Activated CD8-positive, alpha-beta memory T cell treated with anti-CD3 and anti-CD28 coated beads for 48 hours (primary cell): ENCODE data around the gene CD44.

ENCODE experiments used
- DNase-seq, 3 experiments: peaks; one replicate each; pipeline ENCODE4 v3.0.0-alpha.2; 2020; ENCODE audit warnings: low read depth in 2 of 3, low spot score in 2 of 3

Gene CD44

DNA sequence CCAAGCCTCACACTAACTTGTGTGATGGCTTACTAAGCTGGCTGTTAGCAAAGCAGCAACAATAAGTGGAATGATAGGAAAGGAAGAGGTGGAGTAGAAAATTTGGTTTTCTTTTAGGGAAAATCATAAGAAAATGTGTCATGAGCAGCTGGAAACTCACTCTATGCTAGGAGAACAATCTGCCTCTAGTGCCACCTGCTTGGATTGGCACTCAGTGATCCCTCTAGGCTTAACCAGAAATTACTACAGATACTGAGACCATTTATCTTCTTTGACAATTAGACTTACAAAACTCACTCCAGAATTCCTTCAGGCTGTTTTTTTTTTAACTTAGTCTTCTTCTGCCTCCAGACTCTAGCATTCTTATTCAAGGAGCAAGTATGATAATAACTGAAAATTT lies 117.3 kb downstream of the CD44 start:
- DNase-seq, result no peak

DNA sequence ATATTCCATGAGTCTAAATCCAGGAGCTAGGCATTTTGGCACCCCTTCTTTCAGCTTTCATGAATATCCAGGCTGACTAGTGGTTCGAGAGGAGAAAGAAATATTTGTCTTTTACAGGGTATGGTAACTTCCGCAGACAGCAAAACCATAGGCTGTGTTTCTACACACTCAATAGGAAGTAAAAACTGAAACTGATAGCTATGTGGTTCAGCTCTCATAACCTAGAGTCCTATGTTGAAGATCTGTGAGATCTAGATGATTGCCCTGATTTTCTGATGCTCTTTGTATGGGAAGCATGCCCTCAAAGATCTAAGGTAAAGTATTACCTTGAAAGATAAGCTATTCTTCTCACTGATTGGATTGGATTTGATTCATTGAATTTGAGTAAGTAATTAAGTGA lies 118.3 kb downstream of the CD44 start:
- DNase-seq, result no peak

DNA sequence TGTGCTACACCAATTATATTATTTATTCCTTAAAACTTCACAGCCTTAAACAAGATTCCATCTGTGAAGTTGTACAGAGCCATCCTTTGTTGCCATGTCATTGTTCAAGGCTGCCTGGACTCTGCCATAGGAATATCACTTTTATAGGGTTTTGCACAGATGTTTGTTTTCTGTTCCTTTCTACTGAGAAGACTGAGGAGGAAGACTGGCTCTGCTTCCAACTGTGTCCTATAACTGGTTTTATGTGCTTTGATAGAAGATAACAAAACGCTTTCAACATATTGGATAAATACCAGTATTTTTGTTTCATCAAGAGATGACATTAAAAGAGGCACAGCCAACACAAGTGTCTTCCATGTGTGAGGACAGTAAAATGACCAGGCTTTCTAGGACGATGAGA lies 120.6 kb downstream of the CD44 start:
- DNase-seq, result no peak

DNA sequence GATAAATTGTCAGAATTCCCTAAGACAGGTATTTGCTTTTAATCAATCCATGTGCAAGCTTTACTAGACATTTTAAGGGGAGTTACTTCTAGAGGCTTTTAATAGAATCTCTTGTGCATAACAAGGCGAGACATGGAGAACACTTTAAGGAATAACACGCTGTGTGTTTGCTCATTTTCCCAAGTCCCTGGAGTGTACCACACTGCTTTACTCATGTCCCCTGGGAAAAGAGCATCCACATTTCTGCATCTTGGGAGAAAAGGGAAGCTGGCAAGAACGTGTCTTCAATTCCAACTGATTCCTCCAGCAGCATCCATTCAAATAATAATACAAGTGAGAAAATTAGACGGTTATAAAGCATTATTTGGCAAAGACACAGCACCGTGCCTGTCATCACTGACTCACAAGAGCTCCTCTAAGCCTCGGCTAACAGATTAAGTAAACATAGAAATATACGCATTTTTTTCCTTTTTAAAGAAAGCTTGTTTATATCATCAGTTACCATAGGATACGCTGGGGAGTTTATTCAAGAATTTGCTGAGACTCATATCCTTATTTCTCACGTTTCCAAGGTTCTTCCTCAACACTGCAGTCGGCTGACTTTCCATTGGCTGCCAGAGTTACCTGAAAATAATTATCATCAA lies 121.5 kb downstream of the CD44 start:
- no peak for DNase-seq

DNA sequence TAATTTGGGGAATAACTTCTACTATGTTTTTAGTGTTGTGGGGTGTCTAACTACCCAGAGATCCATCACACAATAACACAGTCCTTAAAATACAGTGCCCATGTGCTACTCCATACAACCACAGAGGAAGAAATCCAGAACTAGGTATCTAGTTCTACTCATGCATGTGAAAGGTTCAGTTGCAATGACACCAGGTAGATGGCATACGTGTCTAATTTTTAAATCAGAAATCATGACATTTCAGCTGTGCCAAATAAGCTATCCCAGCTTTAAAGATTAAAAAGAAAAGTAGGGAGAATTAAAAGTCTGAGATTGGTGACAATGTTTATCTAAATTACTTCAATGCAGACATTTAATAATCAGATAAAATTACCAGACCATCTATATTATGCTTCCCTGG lies 122.2 kb downstream of the CD44 start:
- DNase-seq, result no peak

DNA sequence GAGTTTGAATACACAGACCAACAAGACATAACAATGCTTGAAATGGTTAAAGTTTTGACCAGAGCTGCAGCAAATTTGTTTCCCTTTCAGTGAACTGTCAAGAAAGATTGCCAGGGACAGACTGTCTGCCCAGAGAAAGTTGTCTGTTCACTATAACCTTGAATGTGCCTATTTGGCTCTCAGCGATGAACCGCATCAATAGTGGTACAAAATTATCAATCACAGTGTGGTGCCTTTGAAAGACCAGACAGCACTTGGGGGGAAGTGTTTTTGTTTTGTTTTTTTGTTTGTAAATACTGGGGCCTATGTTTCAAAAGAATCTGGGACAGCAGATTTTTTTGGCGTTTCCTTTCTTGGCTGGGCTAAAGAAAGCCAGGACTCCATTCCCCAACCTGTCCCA lies 123.1 kb downstream of the CD44 start:
- DNase-seq, result no peak

DNA sequence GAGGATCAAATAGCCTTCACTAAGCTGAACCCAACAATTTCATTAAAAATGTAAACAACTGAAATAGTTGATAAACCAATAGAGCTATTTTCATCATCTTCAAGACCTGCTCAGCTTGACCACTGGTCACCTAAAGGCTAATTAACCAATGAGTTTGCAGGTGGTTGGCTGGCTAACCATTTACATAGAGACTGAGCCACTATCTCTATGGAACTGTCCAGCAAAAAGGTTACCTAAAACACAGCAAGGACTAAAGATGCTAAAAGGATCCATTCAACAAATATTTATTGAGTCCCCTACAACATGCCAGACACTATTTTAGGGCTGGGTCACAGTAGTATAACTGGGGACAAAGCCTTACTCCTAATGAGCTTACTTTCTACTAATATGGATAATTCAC lies 123.8 kb downstream of the CD44 start:
- DNase-seq, result no peak

DNA sequence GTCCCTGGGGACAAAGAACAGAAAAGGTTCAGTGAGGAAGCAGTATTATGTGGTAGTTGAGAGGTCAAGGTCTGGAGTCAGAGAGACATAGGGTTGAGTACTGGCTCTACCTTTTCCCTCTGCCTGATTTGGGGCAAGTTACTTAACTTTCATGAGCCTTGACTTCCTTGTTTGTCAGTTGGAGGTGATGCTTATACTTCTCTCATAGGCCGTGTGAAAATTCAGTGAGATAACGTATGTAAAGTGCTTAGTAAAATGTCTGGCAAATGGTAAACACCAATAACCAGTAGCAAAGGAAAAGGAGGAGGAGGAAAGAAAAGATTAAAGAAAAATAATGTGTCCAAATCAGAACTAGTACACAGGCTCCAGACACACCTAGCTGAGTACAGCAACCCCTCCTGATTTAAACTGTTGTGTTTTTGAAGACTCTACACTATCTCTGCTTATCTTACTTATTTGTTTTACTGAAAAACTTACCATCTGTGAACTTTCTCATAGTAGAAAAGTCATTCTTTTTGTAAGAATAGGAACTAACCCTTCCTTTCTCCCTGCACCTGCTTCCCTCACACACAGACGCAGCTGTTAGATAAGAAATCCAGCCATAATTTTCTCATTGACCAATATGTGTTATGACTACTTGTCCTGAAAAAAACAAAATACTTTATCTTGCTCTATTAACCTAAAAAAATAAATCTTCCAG lies 126.9 kb downstream of the CD44 start:
- no peak for DNase-seq

DNA sequence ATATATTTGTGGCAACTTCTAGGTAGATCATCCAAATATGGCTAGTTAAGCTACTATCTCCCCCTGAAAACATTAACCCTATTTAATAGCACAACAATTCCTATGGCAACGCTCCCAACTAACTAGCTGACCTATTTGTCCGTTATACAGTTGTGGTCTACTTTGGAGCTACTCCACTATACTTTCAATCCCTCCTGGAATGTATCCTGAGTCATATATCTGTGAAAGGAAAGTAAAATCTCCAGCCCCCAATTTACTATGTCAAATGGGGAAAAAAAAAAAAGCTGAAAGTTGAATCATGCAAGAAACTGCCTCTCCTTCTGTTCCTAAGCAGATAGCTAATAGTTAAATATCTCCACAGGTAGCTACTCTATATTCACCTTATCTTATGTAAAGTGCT lies 128.5 kb downstream of the CD44 start:
- DNase-seq, result no peak

DNA sequence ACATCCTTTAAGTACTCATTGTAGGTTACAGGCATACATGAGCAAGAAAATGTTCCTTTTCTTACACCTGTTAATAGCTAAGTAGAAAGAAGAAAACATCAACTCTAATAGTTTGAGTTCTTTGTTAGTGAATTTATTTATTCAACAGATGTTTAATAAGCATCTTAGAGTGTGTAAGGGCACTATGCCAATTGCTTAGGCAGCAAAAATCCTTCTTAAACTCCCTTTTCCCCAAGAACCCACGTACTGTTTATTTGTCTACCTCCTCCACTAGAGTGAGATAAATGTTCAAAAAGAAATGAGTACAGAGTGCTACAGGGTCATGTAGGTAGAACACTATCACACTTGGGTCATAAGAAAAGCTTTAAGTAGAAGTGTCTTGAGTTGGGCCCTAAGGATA lies 131.4 kb downstream of the CD44 start:
- DNase-seq, result no peak

DNA sequence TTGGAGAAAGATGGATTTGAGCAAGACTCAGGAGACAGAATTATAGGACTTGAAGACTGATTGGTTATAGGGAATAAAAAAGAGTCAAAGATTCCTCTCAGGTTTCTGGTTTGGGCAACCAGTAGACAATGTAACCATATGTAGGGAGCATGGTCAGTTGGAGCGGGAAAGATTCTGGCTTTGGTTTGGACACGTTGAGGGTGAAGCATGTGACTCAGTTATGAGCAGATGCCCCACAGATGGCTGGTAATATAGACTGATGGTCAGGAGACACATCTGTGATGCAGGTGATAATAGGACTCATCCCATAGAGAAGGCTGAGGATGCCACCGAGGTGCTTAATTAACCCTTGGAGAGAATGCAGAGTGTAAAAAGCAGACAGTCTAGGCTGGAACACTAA lies 132.1 kb downstream of the CD44 start:
- DNase-seq, result no peak

DNA sequence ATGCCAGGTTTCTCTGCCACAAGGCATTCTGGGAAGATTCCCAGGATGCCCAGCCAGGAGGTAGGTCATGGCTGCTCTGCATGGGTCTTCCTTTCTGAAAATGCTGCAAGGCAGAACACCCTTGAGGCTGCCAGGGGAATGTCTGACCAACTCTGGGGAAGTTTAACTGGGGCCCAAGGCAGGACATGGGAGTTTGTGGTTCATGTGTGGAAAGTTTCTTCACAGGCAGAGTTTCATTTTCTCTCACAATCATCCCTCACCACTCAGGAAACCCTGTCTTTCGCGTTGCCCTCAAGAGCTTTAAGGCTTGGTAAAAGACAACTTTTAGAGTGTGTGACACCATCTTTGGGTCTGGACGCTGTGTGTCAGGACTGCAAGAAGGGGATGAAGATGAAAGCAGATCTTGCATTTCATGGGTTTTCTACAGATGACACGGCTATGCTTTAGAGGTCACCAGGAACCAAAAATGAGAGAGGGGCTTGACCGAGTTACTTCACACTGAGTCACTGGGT lies 133.5 kb downstream of the CD44 start:
- DNase-seq, result peak; percentile 21 to 40 (median 33)

DNA sequence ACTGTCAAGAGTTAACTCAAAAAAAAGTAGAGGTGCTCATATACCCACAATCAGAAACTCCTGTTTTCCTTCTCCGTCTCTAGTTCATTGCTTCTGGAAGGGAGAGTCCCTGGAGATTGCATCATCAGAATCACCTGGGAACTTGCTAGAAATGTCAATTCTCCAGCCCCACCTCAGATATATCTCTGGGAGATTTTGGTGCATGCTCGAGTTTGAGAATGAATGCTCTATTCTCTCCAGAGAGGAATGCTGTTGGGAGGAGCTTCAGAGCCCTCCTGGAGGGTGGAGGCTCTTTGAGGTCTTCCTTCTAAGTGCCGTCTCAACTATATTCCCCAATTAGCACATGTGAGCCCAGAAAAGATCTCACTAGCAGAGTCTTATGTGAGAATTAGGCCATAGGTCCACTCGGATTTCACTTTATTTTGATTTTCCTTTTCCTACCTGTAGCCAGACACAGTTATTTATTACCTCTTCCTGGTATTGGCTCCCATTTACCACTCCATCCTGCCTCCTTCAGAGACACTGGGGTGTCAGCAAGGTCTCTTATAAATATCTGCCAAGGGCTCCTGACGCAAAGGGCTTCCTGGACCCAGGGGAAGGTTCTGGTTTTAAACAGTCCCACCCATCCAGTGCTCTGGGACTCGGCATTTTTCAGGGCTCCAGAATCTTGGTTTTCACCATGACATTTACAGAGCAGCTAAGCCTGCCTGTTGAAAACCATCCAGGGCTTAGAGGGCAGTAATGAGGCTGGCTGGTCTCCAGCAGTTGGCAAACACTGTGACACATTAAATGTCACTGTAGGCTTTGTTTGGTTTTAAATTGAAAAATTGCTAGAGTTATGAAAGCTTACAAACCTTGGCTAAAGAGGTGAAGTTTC lies 136.2 kb downstream of the CD44 start:
- DNase-seq, result no peak

DNA sequence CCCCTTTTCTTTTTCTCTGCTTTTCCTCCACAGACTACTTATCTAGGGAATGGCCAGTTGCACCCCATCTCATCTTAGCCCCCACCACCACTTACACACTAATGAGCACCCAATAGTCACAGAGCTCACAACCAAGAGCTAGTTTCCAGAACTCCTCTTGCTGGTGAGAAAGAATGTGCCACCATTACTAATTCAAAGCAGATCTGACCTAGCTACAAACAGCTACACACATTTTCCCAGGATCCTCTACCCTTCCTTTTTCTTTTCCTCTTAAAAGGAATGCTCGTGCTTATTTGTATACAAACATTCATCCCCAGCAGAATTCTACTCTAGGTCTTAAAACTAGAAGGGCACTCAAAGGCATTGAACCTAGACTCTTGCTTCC lies 136.8 kb downstream of the CD44 start:
- no peak for DNase-seq

DNA sequence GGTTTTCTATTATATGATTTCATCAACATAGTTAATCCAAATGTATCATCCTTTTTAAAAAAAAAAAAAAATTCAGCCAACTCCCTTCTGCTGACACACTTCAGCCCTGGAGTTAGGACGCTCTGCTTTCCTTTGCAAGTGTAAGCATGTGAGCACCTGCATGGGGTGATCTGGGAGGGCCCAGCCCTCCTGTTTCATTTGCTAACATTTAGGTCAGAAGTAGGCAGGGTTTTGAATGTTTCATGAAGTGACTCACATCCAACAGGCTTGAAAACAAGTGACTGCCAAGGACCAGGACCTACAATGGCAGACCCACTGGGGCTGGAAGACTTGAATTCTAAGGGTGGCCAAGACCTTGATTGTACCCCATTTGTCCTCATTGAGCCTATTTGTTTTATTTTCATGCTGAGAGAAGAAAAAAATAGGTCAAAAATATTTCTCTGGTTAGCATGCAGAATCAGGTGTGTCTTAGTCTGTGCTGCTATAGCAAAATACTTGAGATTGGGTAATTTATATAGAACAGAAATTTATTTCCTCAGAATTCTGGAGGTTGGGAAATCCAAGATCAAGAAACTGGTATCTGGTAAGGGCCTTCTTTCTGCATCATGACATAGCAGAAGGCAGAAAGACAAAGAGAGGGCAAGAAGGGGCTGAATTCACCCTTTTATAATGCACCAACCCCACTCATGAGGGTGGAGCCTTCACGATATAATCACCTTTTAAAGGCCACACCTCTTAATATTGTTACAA lies 137.6 kb downstream of the CD44 start:
- no peak for DNase-seq

DNA sequence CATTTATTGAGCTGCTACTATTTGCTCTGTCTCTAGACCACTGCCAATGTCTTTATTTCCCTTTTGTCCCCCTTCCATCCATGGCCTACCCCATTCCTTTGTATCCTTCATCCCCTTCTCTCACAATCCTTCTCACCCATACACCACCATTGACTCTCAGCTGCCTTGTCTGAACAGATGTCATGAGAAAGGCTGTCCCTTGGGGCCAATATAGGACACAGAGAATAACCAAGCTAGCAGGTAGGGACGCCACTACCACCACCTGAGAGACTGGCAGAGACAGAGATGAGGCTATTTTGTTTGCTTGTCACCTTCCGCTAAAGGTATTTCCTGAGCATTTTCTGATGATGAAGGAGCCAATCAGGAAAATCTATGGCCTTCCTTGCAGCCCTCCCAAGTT lies 138.9 kb downstream of the CD44 start:
- no peak for DNase-seq

DNA sequence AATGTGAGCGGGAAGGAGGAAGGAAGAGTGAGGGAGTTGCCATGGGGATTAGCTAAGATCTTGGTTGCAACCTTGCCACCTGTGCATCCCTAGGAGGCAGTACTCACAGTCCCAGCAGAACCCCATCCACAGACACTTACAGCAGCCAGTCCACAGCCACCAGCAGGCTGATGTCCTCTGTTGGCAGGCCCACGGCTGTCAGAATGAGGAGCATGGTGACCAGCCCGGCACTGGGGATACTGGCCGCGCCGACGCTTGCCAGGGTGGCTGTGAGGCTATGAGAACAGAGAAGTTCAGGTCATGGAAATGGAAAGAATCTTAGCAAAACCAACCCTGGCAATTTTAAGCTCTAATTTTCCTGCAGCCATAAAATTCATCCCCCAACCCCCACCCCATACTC lies 141.8 kb downstream of the CD44 start:
- no peak for DNase-seq

DNA sequence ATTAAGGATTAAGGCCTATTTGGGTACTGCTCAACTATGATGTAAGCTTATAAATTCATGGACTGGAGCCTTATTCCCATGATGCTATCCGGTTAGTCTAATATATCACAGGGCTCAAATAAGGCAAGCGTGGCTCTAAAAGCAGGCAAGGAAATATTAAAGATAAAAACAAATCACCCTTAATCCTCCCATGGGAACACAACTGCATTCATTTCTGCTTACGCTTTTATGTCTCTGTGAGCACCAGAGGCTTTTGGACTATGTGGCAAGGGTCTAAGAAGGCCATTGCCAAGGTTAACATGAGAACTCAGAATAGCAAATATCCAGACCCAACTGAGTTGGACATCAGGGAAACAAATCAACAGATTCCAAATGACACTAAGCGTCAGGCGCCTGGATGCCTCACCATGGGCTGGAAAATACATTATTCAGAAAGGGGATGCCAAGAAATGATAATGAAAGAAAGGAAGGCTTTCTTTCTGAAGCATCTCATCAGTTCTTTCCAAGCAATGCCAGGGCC lies 142.3 kb downstream of the CD44 start:
- DNase-seq, result no peak
